ENCODE results near the gene PTGES3L.

DNA sequence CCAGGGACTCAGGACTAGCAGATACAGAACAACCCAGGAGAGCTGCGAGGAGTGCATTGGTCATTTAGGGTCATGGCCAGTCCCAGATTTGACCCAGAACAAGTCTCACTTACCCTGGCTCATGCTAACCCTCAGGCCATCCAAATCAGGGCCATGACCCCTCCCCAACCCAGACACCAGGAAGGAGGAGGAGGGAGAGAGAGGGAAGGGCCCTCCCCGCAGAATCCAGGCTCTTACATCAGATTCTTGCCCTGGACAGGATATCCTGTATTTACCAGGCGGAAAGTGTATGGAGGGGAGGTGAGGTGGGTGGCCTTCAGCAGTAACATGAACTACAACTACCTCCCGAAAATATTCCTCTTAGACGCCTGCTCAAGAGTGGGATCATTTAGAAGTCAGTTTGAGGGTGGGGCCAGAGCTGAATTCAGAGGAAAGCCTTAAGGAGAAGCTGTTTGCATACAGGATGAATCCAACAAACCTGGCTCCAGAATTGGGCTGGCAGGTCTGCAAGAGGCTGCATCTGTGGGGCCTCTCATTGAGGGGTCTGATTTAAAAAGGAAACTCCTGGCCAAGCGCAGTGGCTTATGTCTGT is 40.2 kb upstream of the PTGES3L start:
- TF ChIP-seq EZH2 (IDR thresholded peaks at IDR 0.05; ENCODE audit: insufficient read depth, poor library complexity, severe bottlenecking): no peak
- no peak for TF ChIP-seq EZH2phosphoT487 (IDR thresholded peaks at IDR 0.05; ENCODE audit: insufficient read depth, low read depth)

All from GM23248 (cell line).